ENCODE results near the gene BRD1. TPM values are rescaled to one million over a fixed set of nuclear protein-coding genes. Genes with fewer than 3 reads are reported as not detected.

The BRD1 gene
- total and polyA plus RNA-seq, 2 experiments from 2014 or later = 12.3 to 33.8 TPM

DNA sequence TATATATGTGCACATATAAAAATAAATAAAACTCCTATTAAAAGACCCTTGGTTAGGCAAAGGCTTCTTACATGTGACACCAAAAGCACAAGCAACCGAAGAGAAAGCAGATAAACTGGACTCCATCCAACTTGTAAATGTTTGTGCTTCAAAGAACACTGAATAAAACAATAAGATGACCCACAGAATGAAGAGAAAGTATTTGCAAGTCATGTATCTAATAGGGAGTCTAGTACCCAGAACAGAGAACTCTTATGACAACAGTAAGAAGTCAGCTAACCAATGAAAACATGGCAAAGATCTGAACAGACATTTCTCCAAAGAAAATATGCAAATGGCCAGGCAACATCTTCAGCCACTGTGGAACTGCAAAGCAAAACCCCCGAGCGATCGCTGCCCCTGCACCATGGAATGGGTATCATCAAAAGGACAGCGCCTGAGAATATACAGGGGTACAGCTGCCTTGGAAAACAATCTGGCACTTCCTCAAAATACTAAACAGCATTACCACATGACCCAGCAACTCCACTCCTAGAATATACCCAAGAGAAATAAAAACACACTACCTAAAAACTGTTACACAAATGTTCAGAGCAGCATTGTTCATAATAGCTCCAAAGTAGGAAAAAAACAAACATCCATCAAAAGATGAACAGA lies 17.2 kb downstream of the BRD1 start:
- Mint-ChIP-seq H3K9me3 (no peaks in the 10 kb centered on the region), H3K27ac (no peak overlapping the region), H3K36me3 (ENCODE audit: low read depth) (peaks cover 29% of the 10 kb centered on the region; the same call in 2 of the 3 replicates), H3K4me3 (no peak overlapping the region), H3K27me3 (ENCODE audit: insufficient read depth, low read depth, poor library complexity) (peaks cover 7% of the 10 kb centered on the region), H3K4me1 (peaks cover 7% of the 10 kb centered on the region; the same call in 1 of the 3 replicates)
- Histone ChIP-seq H3K36me3 (ENCODE audit: insufficient read depth) (no peaks in the 10 kb centered on the region), H3K79me2 (replicated peaks; ENCODE audit: insufficient read depth) (peaks cover 100% of the 10 kb centered on the region), H4K20me1 (replicated peaks; ENCODE audit: insufficient read depth) (peaks cover 72% of the 10 kb centered on the region), H3K9me2 (ENCODE audit: insufficient read depth) (no peaks in the 10 kb centered on the region), H3K27me3 (ENCODE audit: insufficient read depth) (no peaks in the 10 kb centered on the region), H2AFZ (no peak overlapping the region), H3K27ac (ENCODE audit: low read depth) (no peak overlapping the region), H3F3A (replicated peaks; ENCODE audit: low read depth) (0 out of 2 replicates have a peak, but pooled peaks cover 3% of the 10 kb centered on the region), H3K4me3 (no peak overlapping the region), H3K4me2 (no peak overlapping the region), H3K4me1 (ENCODE audit: insufficient read depth) (no peaks in the 10 kb centered on the region)
- DNase-seq (ENCODE audit: low spot score) (no peak), ATAC-seq (no peak)
- TF ChIP-seq NANOG (IDR thresholded peaks at IDR 0.05; ENCODE audit: borderline replicate concordance) (no peak), CREB1 (CRISPR knock-in tag; IDR thresholded peaks at IDR 0.05; ENCODE audit: low read depth) (no peak), EZH2 (IDR thresholded peaks at IDR 0.05; ENCODE audit: low read depth, unreplicated experiment) (no peak), EZH2phosphoT487 (IDR thresholded peaks at IDR 0.05; ENCODE audit: unreplicated experiment) (no peak), POLR2AphosphoS5 (IDR thresholded peaks at IDR 0.05; ENCODE audit: low read depth) (no peak), ETS1 (IDR thresholded peaks at IDR 0.05) (no peak), ZNF114 (CRISPR knock-in tag; IDR thresholded peaks at IDR 0.05) (no peak), STAT1 (IDR thresholded peaks at IDR 0.05; ENCODE audit: unreplicated experiment) (no peak), ZNF331 (CRISPR knock-in tag; IDR thresholded peaks at IDR 0.05; ENCODE audit: low read depth) (no peak), JUNB (IDR thresholded peaks at IDR 0.05; ENCODE audit: unreplicated experiment) (no peak)
- TF ChIP-seq, protein P1, sequence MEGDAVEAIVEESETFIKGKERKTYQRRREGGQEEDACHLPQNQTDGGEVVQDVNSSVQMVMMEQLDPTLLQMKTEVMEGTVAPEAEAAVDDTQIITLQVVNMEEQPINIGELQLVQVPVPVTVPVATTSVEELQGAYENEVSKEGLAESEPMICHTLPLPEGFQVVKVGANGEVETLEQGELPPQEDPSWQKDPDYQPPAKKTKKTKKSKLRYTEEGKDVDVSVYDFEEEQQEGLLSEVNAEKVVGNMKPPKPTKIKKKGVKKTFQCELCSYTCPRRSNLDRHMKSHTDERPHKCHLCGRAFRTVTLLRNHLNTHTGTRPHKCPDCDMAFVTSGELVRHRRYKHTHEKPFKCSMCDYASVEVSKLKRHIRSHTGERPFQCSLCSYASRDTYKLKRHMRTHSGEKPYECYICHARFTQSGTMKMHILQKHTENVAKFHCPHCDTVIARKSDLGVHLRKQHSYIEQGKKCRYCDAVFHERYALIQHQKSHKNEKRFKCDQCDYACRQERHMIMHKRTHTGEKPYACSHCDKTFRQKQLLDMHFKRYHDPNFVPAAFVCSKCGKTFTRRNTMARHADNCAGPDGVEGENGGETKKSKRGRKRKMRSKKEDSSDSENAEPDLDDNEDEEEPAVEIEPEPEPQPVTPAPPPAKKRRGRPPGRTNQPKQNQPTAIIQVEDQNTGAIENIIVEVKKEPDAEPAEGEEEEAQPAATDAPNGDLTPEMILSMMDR (conservative IDR thresholded peaks at IDR 0.05; ENCODE audit: low read depth in 2 of 2) = no peak
- TF ChIP-seq, protein P2, sequence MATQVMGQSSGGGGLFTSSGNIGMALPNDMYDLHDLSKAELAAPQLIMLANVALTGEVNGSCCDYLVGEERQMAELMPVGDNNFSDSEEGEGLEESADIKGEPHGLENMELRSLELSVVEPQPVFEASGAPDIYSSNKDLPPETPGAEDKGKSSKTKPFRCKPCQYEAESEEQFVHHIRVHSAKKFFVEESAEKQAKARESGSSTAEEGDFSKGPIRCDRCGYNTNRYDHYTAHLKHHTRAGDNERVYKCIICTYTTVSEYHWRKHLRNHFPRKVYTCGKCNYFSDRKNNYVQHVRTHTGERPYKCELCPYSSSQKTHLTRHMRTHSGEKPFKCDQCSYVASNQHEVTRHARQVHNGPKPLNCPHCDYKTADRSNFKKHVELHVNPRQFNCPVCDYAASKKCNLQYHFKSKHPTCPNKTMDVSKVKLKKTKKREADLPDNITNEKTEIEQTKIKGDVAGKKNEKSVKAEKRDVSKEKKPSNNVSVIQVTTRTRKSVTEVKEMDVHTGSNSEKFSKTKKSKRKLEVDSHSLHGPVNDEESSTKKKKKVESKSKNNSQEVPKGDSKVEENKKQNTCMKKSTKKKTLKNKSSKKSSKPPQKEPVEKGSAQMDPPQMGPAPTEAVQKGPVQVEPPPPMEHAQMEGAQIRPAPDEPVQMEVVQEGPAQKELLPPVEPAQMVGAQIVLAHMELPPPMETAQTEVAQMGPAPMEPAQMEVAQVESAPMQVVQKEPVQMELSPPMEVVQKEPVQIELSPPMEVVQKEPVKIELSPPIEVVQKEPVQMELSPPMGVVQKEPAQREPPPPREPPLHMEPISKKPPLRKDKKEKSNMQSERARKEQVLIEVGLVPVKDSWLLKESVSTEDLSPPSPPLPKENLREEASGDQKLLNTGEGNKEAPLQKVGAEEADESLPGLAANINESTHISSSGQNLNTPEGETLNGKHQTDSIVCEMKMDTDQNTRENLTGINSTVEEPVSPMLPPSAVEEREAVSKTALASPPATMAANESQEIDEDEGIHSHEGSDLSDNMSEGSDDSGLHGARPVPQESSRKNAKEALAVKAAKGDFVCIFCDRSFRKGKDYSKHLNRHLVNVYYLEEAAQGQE (IDR thresholded peaks at IDR 0.05; ENCODE audit: unreplicated experiment) = no peak
- TF ChIP-seq, protein P3, sequence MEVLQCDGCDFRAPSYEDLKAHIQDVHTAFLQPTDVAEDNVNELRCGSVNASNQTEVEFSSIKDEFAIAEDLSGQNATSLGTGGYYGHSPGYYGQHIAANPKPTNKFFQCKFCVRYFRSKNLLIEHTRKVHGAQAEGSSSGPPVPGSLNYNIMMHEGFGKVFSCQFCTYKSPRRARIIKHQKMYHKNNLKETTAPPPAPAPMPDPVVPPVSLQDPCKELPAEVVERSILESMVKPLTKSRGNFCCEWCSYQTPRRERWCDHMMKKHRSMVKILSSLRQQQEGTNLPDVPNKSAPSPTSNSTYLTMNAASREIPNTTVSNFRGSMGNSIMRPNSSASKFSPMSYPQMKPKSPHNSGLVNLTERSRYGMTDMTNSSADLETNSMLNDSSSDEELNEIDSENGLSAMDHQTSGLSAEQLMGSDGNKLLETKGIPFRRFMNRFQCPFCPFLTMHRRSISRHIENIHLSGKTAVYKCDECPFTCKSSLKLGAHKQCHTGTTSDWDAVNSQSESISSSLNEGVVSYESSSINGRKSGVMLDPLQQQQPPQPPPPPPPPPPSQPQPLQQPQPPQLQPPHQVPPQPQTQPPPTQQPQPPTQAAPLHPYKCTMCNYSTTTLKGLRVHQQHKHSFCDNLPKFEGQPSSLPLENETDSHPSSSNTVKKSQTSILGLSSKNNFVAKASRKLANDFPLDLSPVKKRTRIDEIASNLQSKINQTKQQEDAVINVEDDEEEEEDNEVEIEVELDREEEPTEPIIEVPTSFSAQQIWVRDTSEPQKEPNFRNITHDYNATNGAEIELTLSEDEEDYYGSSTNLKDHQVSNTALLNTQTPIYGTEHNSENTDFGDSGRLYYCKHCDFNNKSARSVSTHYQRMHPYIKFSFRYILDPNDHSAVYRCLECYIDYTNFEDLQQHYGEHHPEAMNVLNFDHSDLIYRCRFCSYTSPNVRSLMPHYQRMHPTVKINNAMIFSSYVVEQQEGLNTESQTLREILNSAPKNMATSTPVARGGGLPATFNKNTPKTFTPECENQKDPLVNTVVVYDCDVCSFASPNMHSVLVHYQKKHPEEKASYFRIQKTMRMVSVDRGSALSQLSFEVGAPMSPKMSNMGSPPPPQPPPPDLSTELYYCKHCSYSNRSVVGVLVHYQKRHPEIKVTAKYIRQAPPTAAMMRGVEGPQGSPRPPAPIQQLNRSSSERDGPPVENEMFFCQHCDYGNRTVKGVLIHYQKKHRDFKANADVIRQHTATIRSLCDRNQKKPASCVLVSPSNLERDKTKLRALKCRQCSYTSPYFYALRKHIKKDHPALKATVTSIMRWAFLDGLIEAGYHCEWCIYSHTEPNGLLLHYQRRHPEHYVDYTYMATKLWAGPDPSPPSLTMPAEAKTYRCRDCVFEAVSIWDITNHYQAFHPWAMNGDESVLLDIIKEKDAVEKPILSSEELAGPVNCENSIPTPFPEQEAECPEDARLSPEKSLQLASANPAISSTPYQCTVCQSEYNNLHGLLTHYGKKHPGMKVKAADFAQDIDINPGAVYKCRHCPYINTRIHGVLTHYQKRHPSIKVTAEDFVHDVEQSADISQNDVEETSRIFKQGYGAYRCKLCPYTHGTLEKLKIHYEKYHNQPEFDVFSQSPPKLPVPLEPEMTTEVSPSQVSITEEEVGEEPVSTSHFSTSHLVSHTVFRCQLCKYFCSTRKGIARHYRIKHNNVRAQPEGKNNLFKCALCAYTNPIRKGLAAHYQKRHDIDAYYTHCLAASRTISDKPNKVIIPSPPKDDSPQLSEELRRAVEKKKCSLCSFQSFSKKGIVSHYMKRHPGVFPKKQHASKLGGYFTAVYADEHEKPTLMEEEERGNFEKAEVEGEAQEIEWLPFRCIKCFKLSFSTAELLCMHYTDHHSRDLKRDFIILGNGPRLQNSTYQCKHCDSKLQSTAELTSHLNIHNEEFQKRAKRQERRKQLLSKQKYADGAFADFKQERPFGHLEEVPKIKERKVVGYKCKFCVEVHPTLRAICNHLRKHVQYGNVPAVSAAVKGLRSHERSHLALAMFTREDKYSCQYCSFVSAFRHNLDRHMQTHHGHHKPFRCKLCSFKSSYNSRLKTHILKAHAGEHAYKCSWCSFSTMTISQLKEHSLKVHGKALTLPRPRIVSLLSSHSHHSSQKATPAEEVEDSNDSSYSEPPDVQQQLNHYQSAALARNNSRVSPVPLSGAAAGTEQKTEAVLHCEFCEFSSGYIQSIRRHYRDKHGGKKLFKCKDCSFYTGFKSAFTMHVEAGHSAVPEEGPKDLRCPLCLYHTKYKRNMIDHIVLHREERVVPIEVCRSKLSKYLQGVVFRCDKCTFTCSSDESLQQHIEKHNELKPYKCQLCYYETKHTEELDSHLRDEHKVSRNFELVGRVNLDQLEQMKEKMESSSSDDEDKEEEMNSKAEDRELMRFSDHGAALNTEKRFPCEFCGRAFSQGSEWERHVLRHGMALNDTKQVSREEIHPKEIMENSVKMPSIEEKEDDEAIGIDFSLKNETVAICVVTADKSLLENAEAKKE (CRISPR knock-in tag; IDR thresholded peaks at IDR 0.05) = no peak

Data from GM23338 (cell line).